Stomach (tissue), 4 donors: ENCODE results near the gene TLK1.

Experiments used
- CTCF ChIP-seq, 7 experiments: fragments of 450-650 bp in 4 of 7; fragments of 200-600 bp in 3 of 7; sonication (generic) in 3 of 7; IDR thresholded peaks; one replicate each; pipeline ENCODE4 v1.5.1; 2016 to 2019; ENCODE audit warnings: antibody characterized with exemption in 7 of 7, control low read depth in 2 of 7, mild to moderate bottlenecking in 1 of 7
- EP300 ChIP-seq: sonication (generic); formaldehyde crosslinking; IDR thresholded peaks from one replicate; pipeline ENCODE4 v1.6.1; 2017; ENCODE audit warnings: antibody characterized with exemption
- POLR2A ChIP-seq, 4 donors: fragments of 450-650 bp; IDR thresholded peaks; one replicate each; pipeline ENCODE4 v1.6.1; 2016; ENCODE audit warnings: antibody characterized with exemption in 4 of 4, control low read depth in 2 of 4, mild to moderate bottlenecking in 1 of 4, moderate library complexity in 1 of 4
- POLR2AphosphoS5 ChIP-seq, 3 donors: sonication (generic); formaldehyde crosslinking; IDR thresholded peaks; one replicate each; pipeline ENCODE4 v1.6.1; 2016; ENCODE audit warnings: antibody characterized with exemption in 3 of 3

- peak in 4 of 7 experiments; percentile 6 to 41 (median 34) for TF ChIP-seq CTCF (IDR thresholded peaks at IDR 0.05)
- no peak for TF ChIP-seq POLR2A (IDR thresholded peaks at IDR 0.05)
- peak in 1 of 3 donors; percentile 34 for TF ChIP-seq POLR2AphosphoS5 (IDR thresholded peaks at IDR 0.05)
- TF ChIP-seq EP300 = no peak
Observed at GRCh38 chr2:171086352-171087290, 74.1 kb downstream of the TLK1 start.
